Thyroid gland (tissue), 4 donors: Measurements from ENCODE around the gene CCM2. TPM values are rescaled to one million over a fixed set of nuclear protein-coding genes. Genes with fewer than 3 reads are reported as not detected.

Source experiments
- DNase-seq, 2 donors: peaks; one replicate each; pipeline ENCODE4 v3.0.0-alpha.2; 2019
- H3K27ac ChIP-seq, 3 donors: fragments of 200-600 bp; sonication (generic); 1 replicate in 2 of 3; 2 replicates in 1 of 3; pipeline ENCODE4 v1.5.1; 2016 to 2019; ENCODE audit warnings: mild to moderate bottlenecking in 1 of 3, moderate library complexity in 1 of 3
- H3K27me3 ChIP-seq: fragments of 200-600 bp; sonication (generic); one replicate; pipeline ENCODE4 v1.5.1; 2019
- H3K36me3 ChIP-seq, 2 donors: fragments of 200-600 bp; sonication (generic); one replicate each; pipeline ENCODE4 v1.5.1; 2016 to 2019
- H3K4me1 ChIP-seq, 2 donors: fragments of 200-600 bp; sonication (generic); one replicate each; pipeline ENCODE4 v1.5.1; 2017 to 2019
- H3K4me3 ChIP-seq, 3 donors: fragments of 200-600 bp; sonication (generic); replicated peaks in 1 of 3; 1 replicate in 2 of 3; 2 replicates in 1 of 3; pipeline ENCODE4 v1.5.1; 2016; ENCODE audit warnings: mild to moderate bottlenecking in 1 of 3
- H3K9me3 ChIP-seq: fragments of 200-600 bp; sonication (generic); one replicate; pipeline ENCODE4 v1.5.1; 2017
- CTCF ChIP-seq, 6 experiments: fragments of 200-600 bp in 3 of 6; fragments of 450-650 bp in 3 of 6; sonication (generic) in 3 of 6; IDR thresholded peaks; one replicate each; pipeline ENCODE4 v1.5.1; 2016 to 2019; ENCODE audit warnings: antibody characterized with exemption in 6 of 6, mild to moderate bottlenecking in 2 of 6, inconsistent platforms in 1 of 6, moderate library complexity in 1 of 6
- POLR2A ChIP-seq, 2 donors: fragments of 450-650 bp; IDR thresholded peaks; one replicate each; pipeline ENCODE4 v1.6.1; 2017; ENCODE audit warnings: antibody characterized with exemption in 2 of 2, mild to moderate bottlenecking in 2 of 2, moderate library complexity in 1 of 2
- WGBS, 2 donors: methylation state at CpG; one replicate each; pipeline ENCODE4 v1.1.5; 2017; 5-methylcytosine and 5-hydroxymethylcytosine counted together
- intact Hi-C: fragments of 100-400 bp; cut with DNase I; formaldehyde crosslinking; loops from one replicate; pipeline ENCODE4 v1.15.1; 2023
- total RNA-seq, 4 donors: library from RNA; depleted of rRNA; stranded (reverse); fragments of >200 nt; gene quantifications; one replicate each; pipeline ENCODE4 v1.2.3, GENCODE V29; 2016

CCM2 gene
- total RNA-seq, 4 donors from 2014 or later = 19.4 to 29.2 (median 24.3) TPM

GRCh38 chr7:45082831-45083331 is 82.9 kb downstream of the CCM2 start:
- no peaks in the 10 kb centered on the region for H3K27me3 ChIP-seq
- no peak overlapping the region for H3K27ac ChIP-seq
- H3K36me3 ChIP-seq = no peaks in the 10 kb centered on the region
- 69 to 100% methylated on average over 1 to 8 of the region's 10 CpGs for WGBS, 2 donors
- intact Hi-C loops = no loop called here
- H3K4me1 ChIP-seq = no peaks in the 10 kb centered on the region
- no peaks in the 10 kb centered on the region for H3K9me3 ChIP-seq
- no peak for TF ChIP-seq CTCF (IDR thresholded peaks at IDR 0.05)
- TF ChIP-seq POLR2A (IDR thresholded peaks at IDR 0.05) = no peak
- no peak for DNase-seq
- H3K4me3 ChIP-seq = no peak overlapping the region

GRCh38 chr7:45084336-45084735 is 84.3 kb downstream of the CCM2 start:
- intact Hi-C loops = no loop called here
- H3K27me3 ChIP-seq = no peaks in the 10 kb centered on the region
- 71 to 85% methylated on average over 2 to 5 of the region's 5 CpGs for WGBS, 2 donors
- no peak overlapping the region for H3K4me3 ChIP-seq
- no peaks in the 10 kb centered on the region for H3K36me3 ChIP-seq
- TF ChIP-seq POLR2A (IDR thresholded peaks at IDR 0.05) = no peak
- TF ChIP-seq CTCF (IDR thresholded peaks at IDR 0.05) = no peak
- H3K4me1 ChIP-seq = peaks cover 0 to 7% of the 10 kb centered on the region in 2 donors
- no peak for DNase-seq
- no peaks in the 10 kb centered on the region for H3K9me3 ChIP-seq
- no peak overlapping the region for H3K27ac ChIP-seq

DNA sequence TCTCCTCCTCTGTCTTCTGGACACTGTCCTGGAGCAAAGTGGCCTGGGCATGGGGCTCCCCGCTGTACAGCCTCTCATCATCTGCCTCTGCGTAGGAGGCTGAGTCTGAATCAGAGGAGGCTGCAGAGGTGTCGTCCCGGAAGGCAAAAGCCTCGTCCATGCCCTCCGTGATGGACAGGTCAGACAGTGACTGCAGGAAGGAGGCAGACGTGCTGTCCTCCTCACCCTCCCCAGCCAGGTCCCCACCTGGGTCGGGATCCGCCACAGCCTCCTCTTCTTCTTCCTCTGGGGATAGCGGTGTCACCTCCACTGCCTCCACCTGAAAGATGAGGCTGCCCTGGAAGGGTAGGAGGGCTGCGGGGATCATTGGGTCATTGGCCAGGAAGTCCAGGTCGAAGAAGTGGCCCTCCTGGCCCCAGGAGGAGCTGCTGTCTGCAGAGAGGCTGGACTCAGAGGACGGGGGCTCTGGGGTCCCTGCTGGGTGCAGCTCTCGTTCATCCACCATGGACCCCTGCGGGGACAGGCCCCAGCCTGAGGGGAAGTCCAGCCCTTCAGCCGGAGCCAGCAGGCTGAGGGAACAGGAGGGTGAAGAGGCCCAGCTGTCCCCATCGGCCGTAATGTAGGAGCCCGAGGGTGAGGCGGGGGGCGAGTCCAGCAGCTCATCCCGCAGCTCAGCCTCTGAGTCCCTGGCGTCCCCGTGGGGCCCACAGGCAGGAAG is 85.1 kb downstream of the CCM2 start:
- intact Hi-C loops = no loop called here
- H3K27me3 ChIP-seq = no peaks in the 10 kb centered on the region
- peaks cover 0 to 7% of the 10 kb centered on the region in 2 donors for H3K4me1 ChIP-seq
- no peaks in the 10 kb centered on the region for H3K9me3 ChIP-seq
- no peak overlapping the region for H3K27ac ChIP-seq
- no peak overlapping the region for H3K4me3 ChIP-seq
- H3K36me3 ChIP-seq = no peaks in the 10 kb centered on the region
- 83 to 84% methylated on average over 21 to 22 of the region's 24 CpGs for WGBS, 2 donors
- DNase-seq = no peak
- TF ChIP-seq POLR2A (IDR thresholded peaks at IDR 0.05) (no peak), CTCF (IDR thresholded peaks at IDR 0.05) (no peak)

DNA sequence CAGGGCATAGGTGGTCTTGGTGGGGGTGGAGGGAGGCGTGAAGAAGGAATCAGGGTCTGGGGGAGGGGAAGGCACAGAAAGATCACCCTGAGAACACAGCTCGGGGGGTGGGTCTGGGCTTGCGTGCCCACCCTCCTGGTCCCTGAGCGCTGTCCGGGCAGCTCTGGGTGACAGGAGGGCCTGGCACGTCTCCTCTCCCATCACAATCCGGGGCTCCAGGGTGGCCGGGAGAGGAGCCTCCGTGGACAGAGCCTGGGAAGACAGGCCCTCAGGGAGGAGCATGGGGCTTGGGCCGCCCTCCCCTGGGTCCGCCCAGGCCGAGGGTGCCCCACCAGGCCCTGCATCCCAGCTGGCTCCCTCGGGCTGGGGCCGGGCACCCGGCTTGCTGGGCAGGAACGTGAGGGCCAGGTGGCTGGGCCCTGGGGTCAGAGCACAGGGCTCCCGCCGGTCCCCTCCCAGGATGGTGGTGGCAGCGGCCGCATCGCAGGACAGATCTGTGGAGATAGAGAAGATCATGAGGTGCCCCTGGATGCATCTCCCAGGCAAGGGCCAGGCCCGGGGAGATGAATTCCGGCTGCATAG is 85.7 kb downstream of the CCM2 start:
- Histone ChIP-seq H3K4me1 (peaks cover 0 to 7% of the 10 kb centered on the region in 2 donors), H3K36me3 (no peaks in the 10 kb centered on the region), H3K4me3 (no peak overlapping the region), H3K27me3 (no peaks in the 10 kb centered on the region), H3K27ac (no peak overlapping the region), H3K9me3 (no peaks in the 10 kb centered on the region)
- no peak for DNase-seq
- intact Hi-C loops = no loop called here
- WGBS, 2 donors = 80 to 84% methylated on average over 14 to 22 of the region's 23 CpGs
- TF ChIP-seq CTCF (IDR thresholded peaks at IDR 0.05) (no peak), POLR2A (IDR thresholded peaks at IDR 0.05) (no peak)
